Measurements from ENCODE around the gene GPC5.
A peak's percentile ranks its signal among the peaks of the same experiment; 100 is the strongest.
"Not testable (repeated sequence)": the region's sequence is repeated elsewhere in the genome, so short reads cannot be mapped to it uniquely, and the experiment has no call there.

GPC5 gene

GRCh38 chr13:92717857-92718256, 1319.4 kb downstream of the GPC5 start:
- DNase-seq, result no peak

DNA sequence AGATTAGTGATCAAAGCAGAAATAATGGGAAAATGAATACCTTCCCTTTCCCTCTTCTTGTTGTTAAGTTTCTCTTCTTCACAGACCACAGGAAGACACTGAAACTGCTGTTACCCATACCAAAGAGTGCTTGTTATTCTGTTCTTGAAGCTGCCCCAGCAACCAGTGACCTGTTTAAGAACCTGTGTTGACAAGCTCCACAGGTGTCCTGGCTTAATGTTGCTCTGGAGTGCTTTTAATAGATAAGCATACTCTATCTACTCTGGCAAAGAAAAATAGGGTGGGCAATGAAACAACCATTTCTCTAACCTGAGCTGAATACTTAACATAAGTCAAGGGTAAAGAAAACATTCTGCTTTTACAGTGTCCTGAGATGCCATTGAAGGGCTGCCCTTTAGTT, 1321.4 kb downstream of the GPC5 start:
- DNase-seq, result no peak

GRCh38 chr13:92721620-92722019, 1323.2 kb downstream of the GPC5 start:
- no peak for DNase-seq

DNA sequence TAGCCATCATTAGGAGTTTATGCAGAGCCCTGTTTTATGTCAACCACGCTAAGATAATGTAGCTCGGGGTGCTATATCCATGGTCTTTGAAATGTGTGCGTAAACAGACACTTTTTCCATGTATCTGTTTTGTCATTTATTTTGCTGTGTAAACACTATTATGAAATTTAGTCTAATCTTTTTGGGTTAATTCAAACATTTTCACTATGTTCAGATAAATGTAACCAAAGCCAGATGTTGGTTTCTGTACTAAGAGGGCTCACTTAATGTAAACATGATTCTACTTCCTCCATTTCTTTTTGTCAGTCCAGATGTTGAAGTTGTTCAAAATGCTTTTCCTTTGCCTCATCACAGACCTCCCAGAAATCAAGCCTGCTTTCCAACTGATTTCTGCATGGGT, 1328.7 kb downstream of the GPC5 start:
- DNase-seq, result no peak

- DNase-seq, result no peak
Observed at GRCh38 chr13:92734068-92734467, 1335.6 kb downstream of the GPC5 start.

GRCh38 chr13:92734545-92734944, 1336.1 kb downstream of the GPC5 start:
- DNase-seq, result no peak

GRCh38 chr13:92735909-92736308, 1337.5 kb downstream of the GPC5 start:
- DNase-seq, result no peak

GRCh38 chr13:92739306-92739818, 1340.9 kb downstream of the GPC5 start:
- DNase-seq, result no peak

DNA sequence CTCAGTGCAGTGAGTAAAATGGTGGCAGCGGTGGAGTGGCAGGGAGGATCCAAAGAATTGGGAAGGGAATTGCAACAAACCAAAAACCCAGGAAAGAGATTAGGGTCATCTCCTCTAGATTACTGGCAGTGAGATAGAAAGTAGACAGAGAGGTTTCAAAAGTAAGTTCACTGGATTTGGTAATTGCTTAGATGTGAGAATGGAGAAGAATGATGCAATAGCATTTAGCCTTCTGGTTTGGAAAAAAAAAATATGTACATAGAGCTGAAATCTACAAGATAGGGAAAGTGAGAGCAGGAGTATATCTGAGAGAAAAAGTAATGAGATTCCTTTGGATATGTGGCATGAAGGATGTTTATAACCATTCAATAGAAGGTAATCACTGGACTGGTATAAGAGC, 1345.6 kb downstream of the GPC5 start:
- no peak for DNase-seq

GRCh38 chr13:92745258-92745657, 1346.8 kb downstream of the GPC5 start:
- DNase-seq, result peak in 1 of 2 experiments; percentile 8

DNA sequence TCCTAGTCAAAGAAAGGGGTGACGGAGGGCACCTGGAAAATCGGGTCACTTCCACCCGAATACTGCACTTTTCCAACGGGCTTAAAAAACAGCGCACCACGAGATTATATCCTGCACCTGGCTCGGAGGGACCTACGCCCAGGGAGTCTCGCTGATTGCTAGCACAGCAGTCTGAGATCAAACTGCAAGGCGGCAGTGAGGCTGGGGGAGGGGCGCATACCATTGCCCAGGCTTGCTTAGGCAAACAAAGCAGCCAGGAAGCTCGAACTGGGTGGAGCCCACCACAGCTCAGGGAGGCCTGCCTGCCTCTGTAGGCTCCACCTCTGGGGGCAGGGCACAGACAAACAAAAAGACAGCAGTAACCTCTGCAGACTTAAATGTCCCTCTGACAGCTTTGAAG, 1354.3 kb downstream of the GPC5 start:
- DNase-seq, result not testable (repeated sequence)

DNA sequence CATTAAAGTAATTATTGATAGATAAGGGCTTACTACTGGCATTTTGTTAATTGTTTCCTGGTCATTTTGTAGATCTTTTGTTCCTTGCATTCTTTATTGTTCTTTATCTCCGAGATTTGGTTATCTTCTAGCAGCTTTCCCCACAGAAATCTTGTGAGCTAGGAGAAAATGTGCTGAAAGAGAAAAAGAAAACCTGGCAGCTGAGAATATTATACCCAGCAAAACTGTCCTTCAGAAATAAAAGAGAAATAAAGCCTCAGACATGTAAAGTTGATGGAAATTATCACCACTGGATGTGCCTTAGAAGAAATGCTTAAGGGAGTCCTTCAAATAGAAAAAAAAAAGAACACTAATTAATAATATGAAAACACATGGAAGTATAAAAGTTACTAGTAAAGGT, 1363.3 kb downstream of the GPC5 start:
- DNase-seq, result no peak

GRCh38 chr13:92767468-92767867, 1369.0 kb downstream of the GPC5 start:
- no peak for DNase-seq

DNA sequence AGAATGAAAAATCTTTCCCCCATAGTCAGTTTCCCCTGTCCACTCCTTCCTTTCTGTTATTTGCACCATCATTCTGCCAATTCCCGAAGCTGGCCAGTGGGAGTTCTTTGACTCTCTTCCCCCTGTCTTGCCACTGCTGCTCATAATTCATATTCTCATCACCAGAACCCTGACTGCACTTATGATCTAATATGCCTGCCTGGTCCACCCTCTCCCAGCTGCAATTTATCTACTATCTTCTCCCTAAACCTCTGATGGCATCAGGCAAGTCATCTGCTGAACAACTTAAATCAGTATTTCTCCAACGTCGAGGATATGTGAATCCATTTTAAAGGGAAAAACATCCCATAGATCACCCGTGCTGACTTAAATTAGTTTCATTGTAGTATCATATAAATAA, 1370.2 kb downstream of the GPC5 start:
- DNase-seq, result no peak

DNA sequence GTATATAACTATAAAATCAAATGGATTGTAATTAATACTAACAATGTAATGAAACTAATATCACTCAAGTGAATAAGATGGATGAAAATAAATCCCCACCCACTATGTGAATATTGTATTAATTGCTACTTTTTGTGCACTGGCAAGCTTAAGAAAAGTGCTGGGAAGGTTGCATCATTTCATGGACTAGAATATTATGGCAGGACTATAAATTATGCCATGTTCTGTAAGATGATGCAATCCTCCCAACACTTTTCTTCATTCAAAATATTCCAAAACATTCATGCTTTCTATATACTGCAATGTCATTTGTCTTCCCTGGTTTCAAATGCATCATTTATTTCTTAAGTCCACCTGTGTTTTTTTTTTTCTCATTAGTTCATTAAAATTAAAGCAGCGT, 1370.6 kb downstream of the GPC5 start:
- DNase-seq, result no peak

DNA sequence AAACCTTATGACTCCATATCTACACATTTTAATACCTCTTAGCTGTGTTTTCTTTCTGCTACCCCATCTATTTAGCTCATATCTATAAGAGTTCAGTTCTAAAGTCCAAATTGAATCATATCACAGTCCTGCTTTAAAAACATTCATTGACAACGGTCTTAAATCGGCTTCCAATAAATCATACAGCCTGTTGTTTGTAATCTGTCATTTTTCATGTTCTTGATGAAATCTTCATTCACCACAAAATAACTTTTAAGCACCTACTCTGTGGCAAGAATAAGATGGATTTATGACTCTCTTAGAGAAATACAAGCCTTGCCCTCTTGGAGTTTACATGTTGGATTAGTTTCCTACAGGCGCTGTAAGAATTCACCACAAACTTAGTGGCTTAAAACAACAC, 1377.2 kb downstream of the GPC5 start:
- no peak for DNase-seq

- DNase-seq, result no peak
Observed at GRCh38 chr13:92781965-92782690, 1383.7 kb downstream of the GPC5 start.

- DNase-seq, result no peak
Observed at GRCh38 chr13:92802776-92803175, 1404.4 kb downstream of the GPC5 start.

DNA sequence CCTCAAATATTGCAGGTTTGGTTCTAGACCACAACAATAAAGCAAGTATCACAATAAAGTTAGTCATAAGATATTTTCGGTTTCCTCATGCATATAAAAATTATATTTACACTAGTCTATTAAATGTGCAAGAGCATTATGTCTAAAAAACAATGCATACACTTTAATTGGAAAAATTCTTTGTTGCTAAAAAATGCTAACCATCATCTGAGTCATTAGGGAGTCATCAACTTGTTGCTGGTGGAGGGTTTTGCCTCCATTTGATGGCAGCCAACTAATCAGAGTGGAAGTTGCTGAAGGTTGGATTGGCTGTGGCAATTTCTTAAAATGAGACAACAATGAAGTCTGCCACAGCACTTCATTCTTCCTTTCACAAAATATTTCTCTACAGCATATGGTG, 1405.9 kb downstream of the GPC5 start:
- peak in 1 of 2 experiments; percentile 24 for DNase-seq

DNA sequence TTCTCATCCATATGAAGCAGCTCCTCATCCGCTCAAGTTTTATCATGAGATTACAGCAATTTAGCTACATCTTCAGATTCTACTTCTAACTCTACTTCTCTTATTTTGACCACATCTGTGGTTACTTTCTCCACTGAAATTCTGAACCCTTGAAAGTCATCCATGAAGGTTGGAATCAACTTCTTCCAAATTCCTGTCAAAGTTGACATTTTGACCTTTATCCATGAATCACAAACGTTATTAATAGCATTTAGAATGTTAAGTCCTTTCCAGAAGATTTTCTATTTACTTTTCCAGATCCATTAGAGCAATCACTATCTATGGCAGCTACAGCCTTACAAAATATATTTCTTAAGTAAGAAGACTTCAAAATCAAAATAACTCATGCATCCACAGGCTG, 1406.5 kb downstream of the GPC5 start:
- no peak for DNase-seq

DNA sequence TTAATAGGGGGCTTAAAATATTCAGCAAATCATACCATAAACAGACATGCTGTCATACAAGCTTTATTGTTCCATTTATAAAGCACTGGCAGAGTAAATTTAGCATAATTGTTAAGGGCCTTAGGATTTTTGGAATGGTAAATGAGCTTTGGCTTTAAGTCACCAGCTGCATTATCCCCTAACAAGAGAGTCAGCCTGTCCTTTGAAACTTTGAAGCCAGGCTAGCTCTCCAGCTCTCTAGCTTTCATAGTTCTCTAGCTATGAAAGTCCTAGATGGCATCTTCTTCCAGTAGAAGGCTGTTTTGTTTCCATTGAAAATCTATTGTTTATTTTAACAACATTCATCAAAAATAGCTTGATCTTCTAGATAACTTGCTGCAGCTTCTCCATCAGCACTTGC, 1407.3 kb downstream of the GPC5 start:
- DNase-seq, result no peak

GRCh38 chr13:92806215-92806614, 1407.8 kb downstream of the GPC5 start:
- DNase-seq, result peak in 1 of 2 experiments; percentile 53

- no peak for DNase-seq
Observed at GRCh38 chr13:92807353-92807752, 1408.9 kb downstream of the GPC5 start.

GRCh38 chr13:92807966-92808365, 1409.5 kb downstream of the GPC5 start:
- DNase-seq, result no peak

DNA sequence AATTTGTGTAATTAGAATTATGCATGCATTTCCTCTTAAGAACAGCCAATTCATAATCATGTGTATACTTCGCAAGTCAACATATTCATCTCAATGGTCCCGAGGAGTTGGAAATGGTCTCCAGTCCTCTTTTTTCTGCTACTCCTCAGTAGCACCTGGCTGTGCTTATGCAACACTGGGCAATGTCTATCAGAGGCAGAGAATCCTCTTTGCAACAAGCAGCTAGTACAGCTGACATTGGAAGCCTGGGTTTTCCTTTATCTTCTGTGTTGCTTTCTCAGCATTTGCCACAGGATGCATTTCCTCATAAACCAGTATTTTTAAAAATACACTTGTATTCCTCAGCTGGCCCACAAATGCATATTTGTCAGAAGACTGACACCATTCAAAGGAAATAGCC, 1422.9 kb downstream of the GPC5 start:
- DNase-seq, result no peak

Data from SW 1271 (cell line).